HG03280 (cell line): Measurements from ENCODE around the gene ZMYM2.
A peak's percentile ranks its signal among the peaks of the same experiment; 100 is the strongest.
"Not testable (repeated sequence)": the region's sequence is repeated elsewhere in the genome, so short reads cannot be mapped to it uniquely, and the experiment has no call there.

Experiments used
- ATAC-seq: cut with Tn5 transposase; IDR thresholded peaks from one replicate; pipeline ENCODE4 v1.9.1; 2021; ENCODE audit warnings: mild to moderate bottlenecking, moderate library complexity; ENCODE audit not compliant: unreplicated experiment

ZMYM2 gene

DNA sequence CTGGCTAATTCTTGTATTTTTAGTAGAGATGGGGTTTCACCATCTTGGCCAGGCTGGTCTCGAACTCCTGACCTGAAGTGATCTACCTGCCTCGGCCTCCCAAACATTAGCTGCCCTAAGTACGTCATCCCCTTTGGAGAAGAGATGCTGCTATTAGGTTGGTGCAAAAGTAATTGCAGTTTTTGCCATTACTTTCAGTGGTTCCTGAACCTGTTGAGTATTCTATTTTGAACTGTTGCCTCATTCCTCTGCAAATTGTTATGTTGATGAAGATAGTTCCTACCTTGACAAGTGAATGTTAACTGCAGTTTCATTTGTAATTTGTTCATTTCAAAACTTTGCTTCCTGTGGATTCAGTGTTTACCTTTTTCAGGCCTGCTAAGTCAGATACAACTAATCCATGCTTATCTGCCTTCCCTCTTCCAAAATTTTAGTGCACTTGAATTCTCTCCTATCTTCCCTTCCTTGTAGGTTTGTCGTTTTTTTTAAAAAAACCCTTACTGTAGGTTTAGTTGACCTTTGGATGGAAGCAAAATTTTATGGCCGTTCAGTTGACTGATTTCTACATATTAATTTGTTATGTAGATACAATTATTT, 24.0 kb downstream of the ZMYM2 start:
- ATAC-seq, result no peak

DNA sequence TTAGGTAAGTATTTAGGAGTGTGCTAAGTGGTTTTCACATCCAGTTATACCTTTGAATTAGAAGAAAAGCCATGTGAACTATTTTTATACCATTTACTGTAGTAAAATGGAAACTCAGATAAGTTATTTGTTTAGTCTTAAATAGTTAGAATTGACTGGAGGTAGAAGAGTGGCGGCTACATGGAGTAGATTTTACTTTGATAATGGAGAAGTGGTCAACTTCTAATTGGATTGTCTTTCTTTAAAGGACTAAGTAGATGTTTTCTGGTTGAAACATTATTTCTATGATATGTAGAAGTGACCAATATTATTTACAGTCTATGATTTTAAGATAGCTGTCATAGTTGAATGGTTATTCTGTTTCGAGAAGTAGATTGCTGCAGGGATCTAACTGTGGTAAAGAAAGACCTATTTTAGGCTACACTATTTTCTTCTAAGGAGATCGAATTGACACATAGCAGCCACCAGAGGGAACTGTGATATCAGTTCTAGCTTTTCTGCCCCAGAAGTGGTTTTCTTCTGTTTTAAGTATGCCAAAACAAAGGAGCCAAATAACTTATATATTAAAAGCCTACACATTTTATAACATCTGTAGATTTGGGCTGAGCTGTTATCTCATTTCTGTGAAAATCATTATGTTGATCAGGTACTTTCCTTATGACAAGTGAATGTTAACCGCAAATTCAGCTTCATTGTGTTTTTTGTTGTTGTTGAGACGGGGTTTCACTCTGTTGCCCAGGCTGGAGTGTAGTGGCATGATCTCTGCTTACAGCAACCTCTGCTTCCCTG, 26.1 kb downstream of the ZMYM2 start:
- peak; percentile 59 for ATAC-seq

DNA sequence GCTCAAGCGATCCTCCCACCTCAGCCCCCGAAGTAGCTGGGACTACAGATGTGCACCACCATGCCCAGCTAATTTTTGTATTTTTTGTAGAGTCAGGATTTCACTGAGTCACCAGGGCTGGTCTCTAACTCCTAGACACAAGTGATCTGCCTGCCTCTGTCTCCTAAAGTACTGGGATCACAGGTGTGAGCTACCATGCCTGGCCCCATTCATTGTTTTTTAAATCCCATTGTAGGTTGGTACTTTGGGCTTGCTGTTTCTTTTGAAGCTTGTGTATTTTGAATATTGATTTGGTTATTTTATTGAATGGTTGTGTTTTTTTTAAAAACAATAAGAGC, 26.7 kb downstream of the ZMYM2 start:
- peak; percentile 7 for ATAC-seq

DNA sequence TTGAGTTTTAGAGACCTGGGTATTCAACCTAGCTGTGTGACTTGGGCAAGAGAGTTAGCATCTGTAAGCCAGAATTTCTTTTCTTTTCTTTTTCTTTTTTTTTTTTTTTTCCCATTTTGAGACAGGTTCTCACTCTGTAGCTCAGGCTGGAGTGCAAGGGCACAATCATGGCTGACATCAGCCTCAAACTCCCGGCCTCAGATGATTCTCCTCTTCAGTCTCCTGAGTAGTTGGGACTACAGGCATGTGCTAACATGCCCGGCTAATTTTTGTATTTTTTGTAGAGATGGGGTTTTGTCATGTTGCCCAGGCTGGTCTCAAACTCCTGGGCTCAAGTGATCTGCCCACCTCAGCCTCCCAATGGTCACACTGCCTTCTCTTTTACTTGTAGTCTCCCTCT, 33.0 kb downstream of the ZMYM2 start:
- ATAC-seq, result no peak

DNA sequence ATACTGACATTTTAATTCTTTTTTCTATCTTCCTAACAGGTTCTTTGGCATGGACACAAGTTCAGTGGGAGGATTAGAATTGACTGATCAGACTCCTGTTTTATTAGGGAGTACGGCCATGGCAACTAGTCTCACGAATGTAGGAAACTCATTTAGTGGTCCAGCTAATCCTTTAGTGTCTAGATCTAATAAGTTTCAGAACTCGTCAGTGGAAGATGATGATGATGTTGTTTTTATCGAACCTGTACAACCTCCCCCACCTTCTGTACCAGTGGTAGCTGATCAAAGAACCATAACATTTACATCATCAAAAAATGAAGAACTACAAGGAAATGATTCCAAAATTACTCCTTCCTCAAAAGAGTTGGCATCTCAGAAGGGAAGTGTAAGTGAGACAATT, 34.5 kb downstream of the ZMYM2 start:
- ATAC-seq, result no peak

DNA sequence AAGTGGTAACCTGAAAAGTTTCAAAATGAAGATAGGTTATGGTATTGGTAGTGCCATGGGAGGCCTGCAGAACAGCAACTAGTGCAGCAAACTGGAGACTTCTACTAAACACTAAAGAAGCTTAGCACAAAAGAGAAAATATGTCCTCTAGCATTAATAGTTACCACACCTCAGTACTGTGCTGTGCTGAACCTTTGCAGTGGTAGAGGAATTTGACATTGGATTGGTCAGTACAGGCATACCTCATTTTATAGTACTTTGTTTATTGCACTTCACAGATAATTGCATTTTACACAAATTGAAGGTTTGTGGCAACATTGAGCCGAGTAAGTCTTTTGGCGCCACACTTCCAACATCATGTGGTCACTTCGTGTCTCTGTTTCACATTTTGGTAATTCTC, 40.4 kb downstream of the ZMYM2 start:
- ATAC-seq, result no peak

DNA sequence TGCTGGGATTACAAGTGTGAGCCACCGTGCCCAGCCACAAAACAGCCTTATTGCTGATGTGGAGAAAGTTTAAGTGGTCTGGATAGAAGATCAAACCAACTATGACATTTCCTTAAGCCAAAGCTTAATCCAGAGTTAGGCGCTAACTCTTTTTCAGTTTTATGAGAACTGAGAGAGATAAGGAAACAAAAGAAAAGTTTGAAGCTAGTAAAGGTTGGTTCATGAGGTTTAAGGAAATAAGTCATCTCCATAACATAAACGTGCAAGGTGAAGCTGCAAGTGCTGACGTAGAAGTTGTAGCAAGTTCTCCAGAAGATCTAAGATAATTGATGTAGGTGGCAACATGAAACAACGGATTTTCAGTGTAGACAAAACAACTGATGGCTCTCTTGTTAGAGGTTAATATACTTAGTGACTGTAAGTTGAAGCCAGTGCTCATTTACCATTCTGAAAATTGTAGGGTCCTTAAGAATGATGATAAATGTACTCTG, 41.6 kb downstream of the ZMYM2 start:
- no peak for ATAC-seq

DNA sequence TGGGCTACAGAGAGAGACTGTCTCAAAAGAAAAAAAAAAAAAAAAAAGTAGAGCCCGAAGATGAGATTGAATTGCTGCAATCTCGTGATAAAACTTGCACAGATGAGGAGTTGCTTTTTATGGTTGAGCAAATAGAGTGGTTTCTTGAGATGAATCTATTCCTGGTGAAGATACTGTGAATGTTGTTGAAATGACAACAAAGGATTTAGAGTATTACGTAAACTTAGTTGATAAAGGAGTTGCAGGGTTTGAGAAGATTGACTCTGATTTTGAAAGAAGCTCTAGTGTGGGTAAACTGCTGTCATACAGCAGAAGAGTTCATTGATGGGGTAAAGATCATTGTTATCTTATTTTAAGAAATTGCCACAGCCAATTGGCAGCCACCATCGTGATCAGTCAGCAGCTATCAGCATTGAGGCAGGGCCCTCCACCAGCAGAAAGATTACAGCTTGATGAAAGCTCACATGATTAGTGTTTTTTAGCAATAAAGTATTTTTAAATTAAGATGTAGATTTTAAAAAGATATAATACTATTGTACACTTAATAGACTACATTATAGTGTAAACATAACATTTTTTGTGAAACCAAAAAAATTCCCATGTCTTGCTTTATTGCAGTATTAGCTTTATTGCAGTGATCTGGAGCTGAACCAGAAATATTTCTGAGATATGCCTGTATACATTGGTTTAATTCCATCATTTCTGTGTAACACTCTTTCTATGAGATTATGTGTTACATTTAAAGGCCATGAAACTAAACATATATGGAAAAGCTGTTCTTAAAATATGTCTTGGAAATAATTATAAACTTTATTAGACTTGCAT, 43.1 kb downstream of the ZMYM2 start:
- no peak for ATAC-seq

DNA sequence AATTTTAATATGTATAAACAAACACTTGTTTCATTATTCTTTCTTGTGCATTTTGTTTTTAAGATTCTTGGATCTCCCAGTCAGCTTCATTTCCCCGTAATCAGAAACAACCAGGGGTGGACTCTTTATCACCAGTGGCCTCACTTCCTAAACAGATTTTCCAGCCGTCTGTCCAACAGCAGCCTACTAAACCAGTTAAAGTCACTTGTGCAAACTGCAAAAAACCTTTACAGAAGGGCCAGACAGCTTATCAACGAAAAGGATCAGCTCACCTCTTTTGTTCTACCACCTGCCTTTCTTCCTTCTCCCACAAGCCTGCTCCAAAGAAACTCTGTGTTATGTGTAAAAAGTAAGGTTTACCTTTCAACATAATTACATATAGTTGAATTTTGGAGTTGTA, 44.3 kb downstream of the ZMYM2 start:
- no peak for ATAC-seq

DNA sequence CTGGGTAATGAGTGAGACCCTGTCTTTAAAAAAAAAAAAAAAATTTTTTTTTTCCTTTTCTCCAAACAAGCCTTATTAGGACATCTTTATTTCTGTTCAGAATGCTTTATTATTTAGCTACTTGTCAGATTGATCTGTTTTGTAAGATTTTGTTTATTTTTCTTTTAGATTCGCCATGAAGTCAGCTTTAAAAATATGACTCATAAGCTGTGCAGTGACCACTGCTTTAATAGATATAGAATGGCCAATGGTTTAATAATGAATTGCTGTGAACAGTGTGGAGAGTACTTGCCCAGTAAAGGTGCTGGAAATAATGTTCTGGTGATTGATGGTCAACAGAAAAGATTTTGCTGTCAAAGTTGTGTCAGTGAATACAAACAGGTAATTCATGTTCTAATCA, 47.7 kb downstream of the ZMYM2 start:
- ATAC-seq, result no peak

DNA sequence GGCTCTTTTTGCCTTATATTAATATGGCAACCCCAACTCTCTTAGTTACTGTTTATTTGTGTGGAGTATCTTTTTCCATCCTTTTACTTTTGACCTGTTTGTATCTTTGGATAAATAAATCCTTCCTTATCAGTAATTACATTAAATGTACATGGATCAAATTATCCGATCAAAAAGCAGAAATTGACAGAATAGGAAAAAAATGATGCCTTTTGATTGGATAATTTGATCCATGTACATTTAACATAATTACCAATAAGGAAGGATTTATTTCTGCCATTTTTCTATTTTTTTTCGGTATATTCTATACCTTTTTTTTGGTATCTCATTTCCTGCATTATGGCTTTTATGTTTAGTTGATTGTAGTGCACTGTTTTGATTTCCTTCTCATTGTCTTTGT, 57.2 kb downstream of the ZMYM2 start:
- no peak for ATAC-seq

DNA sequence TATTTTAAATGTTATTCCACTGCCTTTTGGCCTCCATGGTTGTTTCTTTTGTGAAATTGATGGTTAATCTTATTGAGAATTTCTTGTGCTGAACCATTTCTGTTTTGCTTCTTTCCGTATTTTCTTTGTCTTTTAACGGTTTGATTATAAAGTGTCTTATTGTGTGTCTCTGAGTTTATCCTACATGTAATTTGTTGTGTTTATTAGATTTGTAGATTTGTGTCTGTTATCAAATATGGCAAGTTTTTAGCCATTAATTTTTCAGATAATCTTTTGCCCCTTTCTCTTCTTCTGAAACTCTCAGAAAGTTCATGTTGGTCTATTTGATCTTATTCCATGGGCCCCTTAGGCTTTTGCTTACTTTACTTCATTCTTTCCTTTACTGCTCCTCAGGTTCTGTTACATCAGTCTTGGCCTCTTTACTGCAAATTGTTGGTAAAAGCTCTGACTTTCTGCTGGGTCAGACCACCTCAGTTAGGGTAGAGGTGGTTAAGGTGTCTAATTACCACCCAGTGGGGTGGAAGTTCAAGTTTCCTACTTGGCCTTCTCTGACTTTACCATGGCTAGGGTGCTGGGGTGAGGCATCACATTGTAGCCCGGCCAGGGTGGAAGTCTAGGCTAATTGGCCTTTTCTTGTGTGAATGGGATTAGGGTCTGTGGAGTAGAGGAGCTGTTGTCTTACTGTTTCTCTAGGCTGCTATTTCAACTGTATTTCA, 58.3 kb downstream of the ZMYM2 start:
- ATAC-seq, result no peak

DNA sequence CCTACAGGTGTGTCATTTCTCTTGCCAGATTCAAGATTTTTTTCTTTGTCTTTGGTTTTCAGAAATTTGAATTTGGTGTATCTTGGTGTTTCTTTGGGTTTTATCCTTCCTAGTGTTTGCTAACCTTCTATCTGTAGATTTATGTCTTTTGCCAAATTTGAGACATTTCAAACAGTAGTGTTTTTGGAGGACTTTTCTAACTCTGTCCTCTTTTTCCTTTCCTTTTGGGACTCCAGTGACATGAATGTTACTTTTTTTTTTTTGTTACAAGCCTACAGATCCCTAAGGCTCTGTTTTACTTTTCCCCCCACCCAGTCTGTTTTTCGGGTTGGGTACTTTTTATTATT, 58.8 kb downstream of the ZMYM2 start:
- no peak for ATAC-seq

DNA sequence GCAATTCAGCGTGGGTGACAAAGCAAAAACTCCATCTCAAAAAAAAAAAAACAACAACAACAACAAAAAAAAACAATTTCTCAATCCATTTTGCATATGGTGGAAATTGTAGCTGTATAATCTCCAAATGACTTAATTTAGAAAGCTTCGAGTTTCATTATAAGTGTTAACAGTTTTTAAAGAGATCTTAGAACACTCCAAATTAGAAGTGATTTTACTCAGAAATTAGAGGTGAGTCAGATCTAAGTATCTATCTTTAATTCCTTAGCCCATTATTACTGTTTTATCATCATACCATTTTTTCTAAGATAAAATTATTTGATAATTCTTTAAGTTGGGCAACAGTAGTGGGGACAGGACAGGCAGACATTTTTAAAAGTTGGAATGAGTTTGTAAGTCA, 60.5 kb downstream of the ZMYM2 start:
- ATAC-seq, result no peak

DNA sequence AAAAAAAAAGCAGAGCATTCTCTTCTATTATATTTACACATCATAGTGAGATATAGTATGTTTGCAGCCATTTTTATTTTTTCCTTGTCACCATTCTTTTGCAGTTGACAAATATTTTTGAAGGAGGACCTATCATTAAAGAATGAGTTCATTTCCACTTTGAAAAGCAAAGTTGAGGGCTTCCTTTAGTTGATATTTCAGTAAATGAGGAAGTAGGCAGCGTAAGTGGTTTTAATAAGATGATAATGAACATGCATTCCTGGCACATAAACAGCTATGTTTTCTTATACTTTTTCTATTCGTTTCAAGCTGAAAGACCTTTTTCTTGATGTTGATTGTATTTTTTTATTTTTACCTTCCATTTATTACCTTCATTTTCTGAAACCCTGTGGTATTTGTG, 66.2 kb downstream of the ZMYM2 start:
- no peak for ATAC-seq

DNA sequence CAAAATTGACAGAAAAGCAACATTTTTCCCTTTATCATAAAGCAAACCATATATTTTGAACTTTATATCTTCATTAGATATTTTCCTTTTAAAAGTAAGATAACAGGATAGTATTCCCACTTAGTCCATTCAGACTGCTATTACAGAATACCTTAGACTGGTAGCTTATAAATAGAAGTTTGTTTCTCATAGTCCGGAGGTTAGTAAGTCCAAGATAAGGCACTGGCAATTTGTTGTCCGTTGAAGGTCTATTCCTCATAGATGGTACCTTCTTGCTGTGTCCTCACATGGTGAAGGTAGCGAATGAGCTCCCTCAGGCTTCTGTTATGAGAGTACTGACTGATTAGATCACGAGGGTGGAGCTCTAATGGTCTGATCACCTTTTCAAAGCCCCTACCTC, 70.4 kb downstream of the ZMYM2 start:
- ATAC-seq, result no peak

DNA sequence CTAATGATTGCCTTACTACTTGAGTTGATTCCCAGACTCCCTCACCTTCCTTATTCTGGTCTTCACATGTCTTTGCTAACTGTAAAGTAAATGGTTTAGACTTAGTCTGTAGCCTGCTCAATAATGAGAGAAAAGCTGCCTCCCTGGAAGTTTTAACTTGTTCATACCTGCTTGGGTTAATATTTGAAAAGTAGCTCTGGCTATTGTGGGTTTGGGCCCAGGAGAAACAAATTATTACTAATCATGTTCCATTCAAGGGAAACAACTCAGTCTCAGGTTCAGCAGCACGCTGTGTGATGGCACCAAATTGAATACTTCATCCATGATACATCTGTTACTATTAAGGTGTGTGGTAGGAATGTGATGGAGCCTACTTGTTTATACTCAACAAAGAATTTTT, 75.0 kb downstream of the ZMYM2 start:
- no peak for ATAC-seq

DNA sequence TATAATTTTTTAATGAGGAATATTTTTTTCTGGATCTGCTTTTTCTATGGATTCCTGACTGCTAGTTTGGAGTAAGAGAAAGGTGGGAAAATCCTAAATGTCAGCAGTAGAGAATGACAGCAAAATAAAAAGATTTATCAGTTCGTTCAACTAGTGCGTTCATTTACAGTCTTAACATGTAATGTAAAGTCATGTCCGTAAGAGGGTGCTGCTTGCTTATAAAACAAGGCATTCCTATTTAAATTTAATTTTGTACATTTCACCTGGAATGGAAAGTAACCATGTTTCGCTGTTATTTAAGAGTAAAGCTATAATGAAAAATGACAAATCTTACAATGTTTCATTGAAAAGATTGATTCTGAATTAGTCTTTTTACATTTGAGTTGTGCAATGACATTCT, 76.6 kb downstream of the ZMYM2 start:
- ATAC-seq, result no peak

DNA sequence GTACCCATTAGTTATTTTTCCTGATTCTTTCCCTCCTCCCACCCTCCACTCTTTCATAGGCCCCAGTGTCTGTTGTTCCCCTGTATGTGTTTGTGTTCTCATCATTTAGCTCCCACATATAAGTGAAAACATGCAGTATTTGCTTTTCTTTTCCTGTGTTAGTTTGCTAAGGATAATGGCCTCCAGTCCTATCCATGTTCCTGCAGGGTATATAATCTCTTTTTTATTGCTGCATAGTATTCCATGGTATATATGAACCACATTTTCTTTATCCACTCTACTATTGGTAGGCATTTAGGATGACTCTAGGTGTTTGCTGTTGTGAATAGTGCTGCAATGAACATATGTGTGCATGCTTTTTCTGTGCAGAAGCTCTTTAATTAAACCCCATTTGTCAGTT, 79.4 kb downstream of the ZMYM2 start:
- ATAC-seq, result no peak

DNA sequence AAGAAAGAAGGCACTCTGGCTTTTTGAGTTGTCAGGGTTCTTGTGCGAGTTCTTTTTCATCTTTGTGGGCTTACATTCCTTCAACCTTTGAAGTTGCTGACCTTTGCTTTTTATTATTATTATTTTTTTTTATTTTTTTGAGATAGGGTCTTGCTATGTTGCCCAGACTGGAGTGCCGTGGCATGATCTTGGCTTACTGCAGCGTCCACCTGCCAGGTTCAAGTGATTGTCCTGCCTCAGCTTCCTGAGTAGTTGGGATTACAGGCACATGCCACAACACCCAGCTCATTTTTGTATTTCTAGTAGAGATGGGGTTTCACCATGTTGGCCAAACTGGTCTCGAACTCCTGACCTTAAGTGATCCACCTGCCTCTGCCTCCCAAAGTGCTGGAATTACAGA, 84.1 kb downstream of the ZMYM2 start:
- ATAC-seq, result not testable (repeated sequence)

DNA sequence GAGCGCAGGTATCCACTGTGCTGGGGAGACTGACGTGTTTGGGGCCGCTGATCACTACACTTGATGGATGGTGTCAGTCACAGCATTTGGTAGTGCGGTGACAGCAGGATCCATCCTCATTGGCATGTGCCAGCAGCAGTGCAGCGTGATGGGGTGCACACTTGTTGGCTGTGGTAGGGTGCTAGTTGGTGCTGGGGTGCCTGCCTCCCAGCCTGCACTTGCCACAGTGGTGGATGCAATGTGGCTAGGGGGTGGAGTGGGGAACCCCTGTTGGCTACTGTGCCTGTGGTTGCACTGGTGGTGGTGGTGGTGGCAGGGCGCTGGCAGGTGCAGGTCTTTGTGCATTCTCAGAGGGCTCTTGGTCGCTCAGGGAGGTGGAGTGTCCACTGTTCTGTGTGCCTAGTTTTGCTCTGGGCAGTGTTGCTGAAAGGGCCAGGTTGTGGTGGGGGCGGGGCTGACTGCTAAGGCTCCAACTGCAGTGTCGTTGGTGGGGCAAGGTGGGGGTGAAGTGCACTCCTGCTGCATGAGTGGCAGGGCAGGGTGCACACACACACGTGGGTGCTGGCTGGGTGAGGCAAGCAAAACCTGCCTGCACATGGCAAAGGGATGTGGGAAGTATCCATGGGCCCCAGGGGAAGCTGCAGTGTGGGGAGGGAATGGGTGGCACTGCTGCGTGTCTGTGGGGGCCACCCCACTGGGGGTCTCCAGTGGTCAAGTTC, 84.8 kb downstream of the ZMYM2 start:
- no peak for ATAC-seq
